Upper lobe of left lung (tissue), 6 donors: Measurements from ENCODE around the gene SH3BP5. TPM values are rescaled to one million over a fixed set of nuclear protein-coding genes. Genes with fewer than 3 reads are reported as not detected.
A peak's percentile ranks its signal among the peaks of the same experiment; 100 is the strongest.
"Not testable (repeated sequence)": the region's sequence is repeated elsewhere in the genome, so short reads cannot be mapped to it uniquely, and the experiment has no call there.

ENCODE experiments used
- ATAC-seq, 2 donors: fragments of 200-7000 bp; cut with Tn5 transposase; one replicate each; pipeline ENCODE4 v1.9.1; 2022; ENCODE audit warnings: mild to moderate bottlenecking in 2 of 2, moderate library complexity in 2 of 2; ENCODE audit not compliant: low FRiP score in 2 of 2
- DNase-seq, 2 donors: peaks; one replicate each; pipeline ENCODE4 v3.0.0-alpha.2; 2019 to 2020
- H3K27ac ChIP-seq, 4 donors: fragments of 200-600 bp; sonication (generic); one replicate each; pipeline ENCODE4 v1.5.1; 2016 to 2019
- H3K27me3 ChIP-seq, 4 donors: fragments of 200-600 bp; sonication (generic); one replicate each; pipeline ENCODE4 v1.5.1; 2017 to 2019
- H3K36me3 ChIP-seq, 4 donors: fragments of 200-600 bp; sonication (generic); one replicate each; pipeline ENCODE4 v1.5.1; 2016 to 2019
- H3K4me1 ChIP-seq, 4 donors: fragments of 200-600 bp; sonication (generic); one replicate each; pipeline ENCODE4 v1.5.1; 2018 to 2019
- H3K4me3 ChIP-seq, 4 donors: fragments of 200-600 bp; sonication (generic); one replicate each; pipeline ENCODE4 v1.5.1; 2017 to 2019; ENCODE audit warnings: mild to moderate bottlenecking in 2 of 4, moderate library complexity in 1 of 4
- H3K9me3 ChIP-seq, 4 donors: fragments of 200-600 bp; sonication (generic); one replicate each; pipeline ENCODE4 v1.5.1; 2018 to 2019
- EP300 ChIP-seq, 4 donors: sonication (generic); formaldehyde crosslinking; IDR thresholded peaks; one replicate each; pipeline ENCODE4 v1.5.1; 2017; ENCODE audit warnings: antibody characterized with exemption in 4 of 4, control low read depth in 2 of 4
- POLR2A ChIP-seq, 4 donors: fragments of 450-650 bp; IDR thresholded peaks; one replicate each; pipeline ENCODE4 v1.5.1; 2016 to 2017; ENCODE audit warnings: antibody characterized with exemption in 4 of 4, mild to moderate bottlenecking in 2 of 4
- POLR2AphosphoS5 ChIP-seq, 2 donors: sonication (generic); formaldehyde crosslinking; IDR thresholded peaks; one replicate each; pipeline ENCODE4 v1.5.1; 2017; ENCODE audit warnings: antibody characterized with exemption in 2 of 2
- WGBS, 2 donors: methylation state at CpG; one replicate each; pipeline ENCODE4 v1.1.5; 2017 to 2018; 5-methylcytosine and 5-hydroxymethylcytosine counted together
- total RNA-seq, 6 donors: library from RNA; depleted of rRNA in 4 of 6; stranded (reverse); fragments of >200 nt in 4 of 6; gene quantifications; one replicate each; pipeline versions ENCODE4 v1.1.0 to v1.2.1, GENCODE V29; 2016 to 2021
- TF ChIP-seq, protein P1 (sequence below), 6 experiments: fragments of 450-650 bp in 4 of 6; fragments of 200-600 bp in 2 of 6; sonication (generic) in 2 of 6; IDR thresholded peaks; one replicate each; pipeline ENCODE4 v1.5.1; 2016 to 2019; ENCODE audit warnings: antibody characterized with exemption in 6 of 6
- donor health status: DM: no; HTN: no; CAD: no; lungs with moderate emphysema.
- donor health status: DM: no; HTN: yes; CAD: no; lungs with severe emphysema.

The SH3BP5 gene
- total RNA-seq, 6 donors from 2014 or later = 83.8 to 150 (median 94.7) TPM

DNA sequence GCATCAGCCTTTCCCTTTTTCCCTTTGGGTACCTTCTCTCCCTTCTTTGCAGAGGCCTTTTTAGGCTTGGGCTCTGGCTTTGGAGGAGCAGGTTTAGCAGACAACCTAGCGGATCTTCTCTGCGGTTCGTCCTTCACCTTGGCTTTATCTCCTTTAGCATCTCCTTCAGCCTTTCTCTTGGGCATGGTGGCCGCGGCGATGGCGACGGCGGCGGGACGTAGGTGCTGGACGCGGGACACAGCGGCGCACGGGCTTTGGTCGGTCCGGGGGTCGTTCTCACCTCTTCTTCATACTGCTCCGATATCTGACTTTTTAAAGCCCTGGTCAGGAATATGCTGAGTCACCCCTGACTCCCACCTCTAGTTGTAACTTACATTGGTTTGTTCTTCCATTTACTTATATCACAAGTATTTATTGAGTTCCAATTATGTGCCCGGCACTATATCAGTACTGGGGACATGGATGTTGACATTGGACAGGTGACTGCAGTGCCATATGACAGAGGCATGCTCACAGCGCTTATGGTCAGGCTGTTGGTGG, 43.1 kb upstream of the SH3BP5 start:
- Histone ChIP-seq H3K4me1 (peaks cover 4 to 6% (median 5%) of the 10 kb centered on the region in 4 donors), H3K27me3 (no peaks in the 10 kb centered on the region), H3K4me3 (no peak overlapping the region), H3K36me3 (no peaks in the 10 kb centered on the region), H3K27ac (no peak overlapping the region), H3K9me3 (no peaks in the 10 kb centered on the region)
- TF ChIP-seq EP300 (IDR thresholded peaks at IDR 0.05) = no peak
- TF ChIP-seq POLR2A (IDR thresholded peaks at IDR 0.05) = no peak
- no peak for TF ChIP-seq POLR2AphosphoS5 (IDR thresholded peaks at IDR 0.05)
- TF ChIP-seq, protein P1, sequence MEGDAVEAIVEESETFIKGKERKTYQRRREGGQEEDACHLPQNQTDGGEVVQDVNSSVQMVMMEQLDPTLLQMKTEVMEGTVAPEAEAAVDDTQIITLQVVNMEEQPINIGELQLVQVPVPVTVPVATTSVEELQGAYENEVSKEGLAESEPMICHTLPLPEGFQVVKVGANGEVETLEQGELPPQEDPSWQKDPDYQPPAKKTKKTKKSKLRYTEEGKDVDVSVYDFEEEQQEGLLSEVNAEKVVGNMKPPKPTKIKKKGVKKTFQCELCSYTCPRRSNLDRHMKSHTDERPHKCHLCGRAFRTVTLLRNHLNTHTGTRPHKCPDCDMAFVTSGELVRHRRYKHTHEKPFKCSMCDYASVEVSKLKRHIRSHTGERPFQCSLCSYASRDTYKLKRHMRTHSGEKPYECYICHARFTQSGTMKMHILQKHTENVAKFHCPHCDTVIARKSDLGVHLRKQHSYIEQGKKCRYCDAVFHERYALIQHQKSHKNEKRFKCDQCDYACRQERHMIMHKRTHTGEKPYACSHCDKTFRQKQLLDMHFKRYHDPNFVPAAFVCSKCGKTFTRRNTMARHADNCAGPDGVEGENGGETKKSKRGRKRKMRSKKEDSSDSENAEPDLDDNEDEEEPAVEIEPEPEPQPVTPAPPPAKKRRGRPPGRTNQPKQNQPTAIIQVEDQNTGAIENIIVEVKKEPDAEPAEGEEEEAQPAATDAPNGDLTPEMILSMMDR (IDR thresholded peaks at IDR 0.05) = no peak
- DNase-seq = peak in 1 of 2 donors; percentile 84
- no peak for ATAC-seq
- 97% methylated on average over 22 of the region's 22 CpGs for WGBS, 2 donors

DNA sequence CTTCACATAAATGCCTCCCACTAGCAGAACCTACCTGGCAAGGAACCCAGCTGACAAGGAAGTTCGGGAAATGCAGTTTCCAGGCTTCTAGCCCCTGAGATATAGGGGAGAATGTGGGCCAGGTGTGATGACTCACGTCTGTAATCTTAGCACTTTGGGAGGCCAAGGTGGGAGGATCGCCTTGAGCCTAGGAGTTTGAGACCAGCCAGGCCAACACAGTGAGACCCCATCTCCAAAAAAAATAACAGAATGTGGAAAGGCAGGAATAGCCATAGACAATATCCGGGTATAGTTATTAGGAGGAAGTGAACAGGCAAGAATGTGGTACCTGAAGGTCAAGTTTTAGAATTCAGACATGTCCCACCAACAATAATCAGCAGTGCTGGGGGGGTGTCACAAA, 40.5 kb upstream of the SH3BP5 start:
- H3K27ac ChIP-seq = no peak overlapping the region
- ATAC-seq = no peak
- peaks cover 4 to 17% (median 12%) of the 10 kb centered on the region in 4 donors for H3K4me1 ChIP-seq
- H3K9me3 ChIP-seq = no peaks in the 10 kb centered on the region
- no peak overlapping the region for H3K4me3 ChIP-seq
- DNase-seq = no peak
- 89 to 93% methylated on average over 4 of the region's 4 CpGs for WGBS, 2 donors
- TF ChIP-seq POLR2AphosphoS5 (IDR thresholded peaks at IDR 0.05) (no peak), EP300 (IDR thresholded peaks at IDR 0.05) (no peak), POLR2A (IDR thresholded peaks at IDR 0.05) (no peak)
- TF ChIP-seq, protein P1 (IDR thresholded peaks at IDR 0.05) = no peak
- no peaks in the 10 kb centered on the region for H3K36me3 ChIP-seq
- no peaks in the 10 kb centered on the region for H3K27me3 ChIP-seq

DNA sequence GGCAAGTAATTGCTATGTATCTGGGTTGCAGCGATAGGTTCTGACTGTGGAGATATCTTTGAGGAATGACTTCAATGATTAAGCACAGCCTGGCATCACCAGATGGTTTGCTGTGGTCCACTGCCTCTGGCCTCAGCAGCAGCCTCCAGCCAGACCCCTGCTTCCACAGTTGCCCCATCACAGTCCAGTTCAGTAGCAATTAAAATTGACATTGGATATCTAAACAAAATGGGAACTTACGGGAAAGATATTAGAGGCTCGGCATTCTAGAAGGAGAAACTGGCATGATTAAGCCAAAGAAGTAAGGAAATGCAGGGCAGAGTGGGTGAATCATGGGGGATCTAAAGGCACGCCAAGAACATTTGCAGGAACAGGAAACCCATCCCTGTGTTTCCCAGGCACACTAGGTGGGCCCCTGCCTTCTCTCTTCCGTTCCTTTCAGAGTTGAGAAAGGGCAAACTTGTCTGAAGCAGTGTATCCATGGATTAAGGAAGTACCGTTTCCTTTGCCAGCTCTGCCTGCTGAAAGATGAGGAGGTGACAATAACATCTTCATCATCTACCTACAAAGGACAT, 36.3 kb upstream of the SH3BP5 start:
- Histone ChIP-seq H3K27me3 (no peaks in the 10 kb centered on the region), H3K9me3 (no peaks in the 10 kb centered on the region), H3K36me3 (no peaks in the 10 kb centered on the region), H3K4me3 (no peak overlapping the region), H3K27ac (peak overlapping the region in 3 of 4 donors; percentile 60 to 83 (median 73)), H3K4me1 (peaks cover 0 to 34% (median 13%) of the 10 kb centered on the region in 4 donors)
- 66 to 68% methylated on average over 6 of the region's 6 CpGs for WGBS, 2 donors
- TF ChIP-seq POLR2A (IDR thresholded peaks at IDR 0.05) (no peak), POLR2AphosphoS5 (IDR thresholded peaks at IDR 0.05) (peak; percentile 58 to 80), EP300 (IDR thresholded peaks at IDR 0.05) (peak in 2 of 4 donors; percentile 90 to 91)
- ATAC-seq (no peak), DNase-seq (no peak)

DNA sequence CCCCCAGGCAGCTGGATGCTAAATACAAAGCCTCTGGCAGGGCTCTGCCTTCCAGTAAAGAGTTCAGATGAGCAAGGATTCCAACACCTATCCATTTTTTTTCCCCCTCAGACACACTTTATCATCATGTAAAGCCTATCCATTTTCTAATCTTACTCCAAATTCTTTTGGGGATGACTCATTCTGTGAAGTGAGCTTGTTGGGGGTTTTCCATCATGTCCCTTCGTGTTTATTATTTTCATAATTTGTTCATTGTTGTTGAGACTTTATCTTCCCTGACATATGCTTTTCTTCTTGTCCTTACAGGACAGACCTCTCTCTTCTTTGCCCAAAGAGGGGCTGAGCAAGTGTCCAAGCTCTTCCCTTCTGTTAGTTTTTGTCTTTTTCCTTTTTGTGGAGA, 34.7 kb upstream of the SH3BP5 start:
- no peak for DNase-seq
- Histone ChIP-seq H3K27ac (peak overlapping the region in 3 of 4 donors; percentile 60 to 83 (median 73)), H3K4me3 (no peak overlapping the region), H3K9me3 (no peaks in the 10 kb centered on the region), H3K36me3 (no peaks in the 10 kb centered on the region), H3K27me3 (no peaks in the 10 kb centered on the region), H3K4me1 (peaks cover 0 to 34% (median 14%) of the 10 kb centered on the region in 4 donors)
- WGBS, 2 donors = 34 to 48% methylated on average over 1 of the region's 1 CpG
- no peak for TF ChIP-seq EP300 (IDR thresholded peaks at IDR 0.05)
- TF ChIP-seq POLR2A (IDR thresholded peaks at IDR 0.05) = no peak
- TF ChIP-seq, protein P1 (IDR thresholded peaks at IDR 0.05) = no peak
- TF ChIP-seq POLR2AphosphoS5 (IDR thresholded peaks at IDR 0.05) = no peak
- ATAC-seq = no peak

DNA sequence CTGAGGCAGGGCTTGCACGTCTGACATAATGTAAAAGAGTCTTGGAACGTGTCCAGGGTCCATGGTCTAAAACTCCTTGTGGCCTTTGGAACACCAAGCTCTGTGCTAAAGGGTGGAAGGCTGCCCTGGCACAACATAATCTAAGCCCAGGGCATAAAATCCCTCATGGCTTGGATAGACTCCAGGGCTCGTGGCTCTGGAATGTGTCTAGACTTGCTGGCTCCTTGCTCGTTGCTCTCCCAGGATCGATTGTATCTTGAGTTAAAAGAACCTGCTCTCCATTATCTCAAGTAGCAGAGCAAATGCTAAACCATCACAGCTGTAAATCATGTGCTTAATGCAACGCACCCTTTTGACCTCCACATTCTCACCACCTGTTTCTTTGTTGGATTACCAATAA, 31.7 kb upstream of the SH3BP5 start:
- H3K27ac ChIP-seq = not testable (repeated sequence)
- WGBS, 2 donors = 50 to 52% methylated on average over 6 of the region's 6 CpGs

More for the DNA sequence above, 31.7 kb upstream of the SH3BP5 start:
- H3K4me1 ChIP-seq = peaks cover 0 to 34% (median 22%) of the 10 kb centered on the region in 4 donors
- H3K9me3 ChIP-seq, ATAC-seq, H3K36me3 ChIP-seq, DNase-seq, H3K27me3 ChIP-seq, H3K4me3 ChIP-seq: not testable (repeated sequence)
